T-helper 9 cell (primary cell): ENCODE measurements around the gene AP5B1.
"Not testable (repeated sequence)": the region's sequence is repeated elsewhere in the genome, so short reads cannot be mapped to it uniquely, and the experiment has no call there.

ENCODE experiments used
- DNase-seq: peaks from one replicate; pipeline ENCODE4 v3.0.0-alpha.2; 2020

Gene AP5B1

DNA sequence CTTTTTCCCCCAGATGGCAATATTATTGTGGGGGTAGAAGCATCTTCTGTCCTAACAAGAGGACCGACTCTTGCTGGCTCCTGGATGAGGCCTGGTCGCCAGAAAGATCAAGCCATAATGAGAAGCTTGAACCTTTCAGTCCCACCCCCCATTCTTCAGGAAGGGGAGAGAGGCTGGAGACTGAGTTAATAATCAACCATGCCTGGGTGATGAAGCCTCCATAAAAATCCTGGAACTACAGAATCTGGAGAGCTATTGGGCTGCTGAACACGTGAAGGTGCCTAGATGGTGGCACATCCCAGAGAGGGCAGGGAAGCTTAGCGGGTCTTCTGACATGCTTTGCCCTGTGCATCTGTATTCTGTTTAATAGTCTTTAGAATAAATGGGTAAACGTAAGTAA lies 16.3 kb downstream of the AP5B1 start:
- no peak for DNase-seq

DNA sequence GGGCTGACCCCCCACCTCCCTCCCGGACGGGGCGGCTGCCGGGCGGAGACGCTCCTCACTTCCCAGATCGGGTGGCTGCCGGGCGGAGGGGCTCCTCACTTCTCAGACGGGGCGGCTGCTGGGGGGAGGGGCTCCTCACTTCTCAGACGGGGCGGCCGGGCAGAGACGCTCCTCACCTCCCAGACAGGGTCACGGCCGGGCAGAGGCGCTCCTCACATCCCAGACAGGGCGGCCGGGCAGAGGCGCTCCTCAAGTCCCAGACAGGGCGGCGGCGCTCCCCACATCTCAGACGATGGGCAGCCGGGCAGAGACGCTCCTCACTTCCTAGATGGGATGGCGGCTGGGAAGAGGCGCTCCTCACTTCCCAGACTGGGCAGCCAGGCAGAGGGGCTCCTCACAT lies 18.0 kb downstream of the AP5B1 start:
- DNase-seq: not testable (repeated sequence)

DNA sequence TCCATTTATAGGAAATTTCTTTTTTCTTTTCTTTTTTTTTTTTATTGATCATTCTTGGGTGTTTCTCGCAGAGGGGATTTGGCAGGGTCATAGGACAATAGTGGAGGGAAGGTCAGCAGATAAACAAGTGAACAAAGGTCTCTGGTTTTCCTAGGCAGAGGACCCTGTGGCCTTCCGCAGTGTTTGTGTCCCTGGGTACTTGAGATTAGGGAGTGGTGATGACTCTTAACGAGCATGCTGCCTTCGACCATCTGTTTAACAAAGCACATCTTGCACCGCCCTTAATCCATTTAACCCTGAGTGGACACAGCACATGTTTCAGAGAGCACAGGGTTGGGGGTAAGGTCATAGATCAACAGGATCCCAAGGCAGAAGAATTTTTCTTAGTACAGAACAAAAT lies 18.6 kb downstream of the AP5B1 start:
- DNase-seq: not testable (repeated sequence)

DNA sequence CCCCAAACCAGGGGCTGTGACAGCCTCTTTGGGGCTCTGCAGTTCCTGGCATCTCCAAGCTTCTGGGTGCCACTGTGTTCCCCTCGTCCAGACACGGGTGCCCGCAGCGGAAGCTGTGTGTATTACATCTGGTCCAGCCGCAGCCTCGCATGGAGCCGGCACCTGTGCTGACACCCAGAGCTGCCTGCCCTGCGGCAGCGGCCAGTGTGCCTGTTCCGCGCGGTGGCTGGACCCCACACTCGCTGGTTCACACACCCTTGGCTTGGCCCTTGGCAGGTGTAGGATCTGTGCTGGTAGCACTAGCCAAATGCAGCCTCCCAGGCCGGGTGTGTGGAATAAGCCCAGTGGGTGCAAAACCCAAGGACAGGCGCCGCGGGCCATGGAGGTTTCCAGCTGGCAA lies 35.7 kb downstream of the AP5B1 start:
- DNase-seq: no peak

DNA sequence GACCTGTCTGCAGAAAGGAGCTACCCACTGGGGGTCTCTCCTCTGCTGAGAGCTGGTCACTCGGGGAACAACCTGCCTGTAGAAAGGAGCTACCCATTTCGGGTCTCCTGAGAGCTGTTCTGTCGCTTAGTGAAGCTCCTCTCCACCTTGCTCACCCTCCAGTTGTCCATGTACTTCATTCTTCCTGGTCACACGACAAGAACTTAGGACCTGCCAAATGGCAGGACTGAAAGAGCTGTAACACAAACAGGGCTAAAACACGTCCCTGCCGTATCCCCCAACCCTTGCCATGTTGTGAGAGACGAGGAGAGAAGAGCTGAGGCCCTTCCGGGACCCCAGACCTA lies 36.1 kb downstream of the AP5B1 start:
- no peak for DNase-seq

DNA sequence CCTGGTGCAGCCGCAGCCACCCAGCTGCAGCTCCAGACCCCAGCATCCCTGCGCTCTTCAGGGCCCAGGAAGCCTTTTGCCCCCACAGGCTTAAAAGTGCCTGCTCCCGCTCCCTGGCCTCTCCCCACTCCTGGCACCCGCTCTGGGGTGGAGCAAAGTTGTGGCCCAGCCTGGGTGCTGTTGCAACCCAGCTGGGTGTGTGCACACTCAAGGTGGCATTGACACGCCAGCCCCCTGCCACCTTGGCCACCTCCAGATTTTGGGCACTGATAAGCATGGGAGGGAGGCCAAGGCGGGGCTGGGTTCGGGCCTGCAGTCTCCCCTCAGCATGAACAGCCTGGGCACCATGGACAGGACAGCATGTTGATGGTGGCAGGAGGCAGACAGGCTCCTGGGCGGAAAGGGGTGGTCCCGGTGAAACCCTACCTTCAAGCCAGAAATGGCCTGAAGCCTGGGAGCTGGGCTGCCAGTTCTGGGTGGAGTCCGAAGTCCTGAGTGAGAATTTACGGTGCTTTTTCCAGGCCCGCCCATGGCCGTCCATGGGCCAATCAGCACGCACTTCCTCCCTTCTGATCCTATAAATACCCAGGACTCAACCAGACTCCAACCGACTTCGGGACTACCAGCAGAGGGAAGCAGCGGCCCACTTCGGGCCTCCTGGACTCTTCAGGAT lies 36.6 kb downstream of the AP5B1 start:
- no peak for DNase-seq

DNA sequence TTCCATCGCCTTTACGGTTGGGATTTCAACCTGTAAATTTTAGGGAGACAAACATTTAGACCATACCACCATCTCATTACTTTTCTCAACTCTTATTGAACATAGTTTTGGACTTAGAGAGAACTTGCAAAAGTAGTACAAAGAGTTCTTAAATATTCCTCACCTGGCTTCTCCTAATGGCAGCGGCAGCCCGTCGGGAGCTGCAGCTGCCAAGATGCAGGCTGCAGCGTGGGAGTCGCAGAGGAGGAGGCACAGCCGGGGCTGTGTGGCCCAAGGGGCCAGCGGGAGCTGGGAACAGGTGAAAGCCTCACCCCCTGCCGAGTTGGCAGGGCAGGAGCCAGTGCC lies 37.1 kb downstream of the AP5B1 start:
- DNase-seq: no peak

DNA sequence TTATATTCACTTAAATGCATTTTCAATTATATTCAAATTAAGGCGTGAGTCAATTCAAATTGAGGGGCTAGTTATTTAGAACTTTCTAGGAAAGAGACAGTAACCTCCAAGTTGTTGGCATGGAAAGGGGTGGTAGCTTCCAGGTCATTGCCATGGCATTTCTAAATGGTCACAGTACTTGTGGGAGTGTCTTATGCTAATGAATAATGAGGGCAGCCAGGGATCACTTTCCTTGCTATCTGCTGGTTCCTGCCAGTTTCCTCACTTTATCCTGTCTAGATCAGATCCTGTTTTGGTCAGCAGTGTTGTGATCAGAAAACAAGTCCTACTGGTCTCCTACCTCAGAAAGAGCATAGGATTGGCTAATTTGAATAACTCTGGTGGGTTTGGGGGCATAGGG lies 38.4 kb downstream of the AP5B1 start:
- no peak for DNase-seq

DNA sequence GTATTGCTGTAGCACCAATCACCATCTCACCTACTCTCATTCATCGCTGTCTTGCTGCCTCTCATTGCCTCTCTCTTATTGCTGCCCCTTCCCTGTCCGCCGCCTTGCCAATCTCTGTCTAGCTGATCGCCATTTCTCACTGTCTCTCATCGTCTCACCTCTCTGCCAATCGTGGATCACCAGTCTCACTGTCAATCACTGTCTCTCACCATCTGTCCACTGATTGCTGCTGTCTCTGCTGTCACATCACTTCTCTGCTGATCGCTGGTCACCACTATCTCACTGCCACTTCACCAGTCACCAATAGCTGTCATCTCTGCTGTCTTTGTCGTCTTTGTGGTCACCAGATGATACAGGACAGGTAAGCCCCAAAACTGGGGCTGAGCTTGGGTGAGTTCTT lies 39.6 kb downstream of the AP5B1 start:
- DNase-seq: no peak

DNA sequence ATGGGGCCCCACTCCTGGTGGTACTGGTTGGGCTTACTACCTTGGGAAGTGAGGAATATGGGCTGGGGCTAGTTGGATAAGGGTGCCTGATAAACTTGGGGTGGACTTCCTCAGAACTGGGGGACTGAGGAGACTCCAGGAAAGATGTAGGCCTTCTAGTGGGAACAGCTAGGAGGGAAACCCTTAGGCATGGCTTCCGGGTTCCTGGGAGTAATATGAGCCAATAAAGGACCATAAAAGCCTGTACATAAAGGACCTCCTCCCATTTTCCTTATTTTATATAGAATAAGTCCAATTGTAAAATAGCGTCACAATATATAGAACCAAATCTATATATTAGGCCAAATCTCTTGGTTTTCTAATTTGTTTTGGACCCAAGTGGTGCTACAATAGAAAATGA lies 41.8 kb downstream of the AP5B1 start:
- DNase-seq: no peak

DNA sequence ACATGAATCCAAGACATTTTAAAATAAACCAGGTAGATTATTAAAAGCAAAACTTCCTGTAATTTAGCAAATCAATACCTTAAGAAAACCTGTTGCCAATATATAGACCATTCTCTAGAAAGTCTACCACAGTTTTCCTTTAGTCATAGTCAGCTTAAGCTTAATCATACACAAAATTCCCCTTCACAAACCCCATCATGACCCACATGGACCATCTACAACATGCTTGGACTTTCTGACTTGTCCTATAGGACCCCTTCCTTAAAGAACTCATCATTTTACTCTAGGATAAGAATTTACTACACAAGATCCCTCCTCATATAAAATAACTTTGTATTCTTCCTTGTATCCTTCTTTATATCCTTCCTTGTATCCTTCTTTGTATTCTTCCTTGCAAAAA lies 44.0 kb downstream of the AP5B1 start:
- no peak for DNase-seq

DNA sequence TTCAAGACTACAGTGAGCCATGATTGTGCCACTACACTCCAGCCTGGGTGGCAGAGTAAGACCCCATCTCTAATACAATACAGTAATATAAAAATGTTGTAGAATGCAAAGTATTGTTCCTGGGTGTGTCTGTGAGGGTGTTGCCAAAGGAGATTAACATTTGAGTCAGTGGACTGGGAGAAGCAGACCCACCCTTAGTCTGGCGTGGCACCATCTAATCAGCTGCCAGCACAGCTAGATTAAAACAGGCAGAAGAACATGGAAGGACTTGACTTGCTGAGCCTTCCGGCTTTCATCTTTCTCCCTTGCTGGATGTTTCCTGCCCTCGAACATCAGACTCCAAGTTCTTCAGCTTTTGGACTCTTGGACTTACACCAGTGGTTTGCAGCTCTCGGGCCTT lies 45.7 kb downstream of the AP5B1 start:
- not testable (repeated sequence) for DNase-seq

DNA sequence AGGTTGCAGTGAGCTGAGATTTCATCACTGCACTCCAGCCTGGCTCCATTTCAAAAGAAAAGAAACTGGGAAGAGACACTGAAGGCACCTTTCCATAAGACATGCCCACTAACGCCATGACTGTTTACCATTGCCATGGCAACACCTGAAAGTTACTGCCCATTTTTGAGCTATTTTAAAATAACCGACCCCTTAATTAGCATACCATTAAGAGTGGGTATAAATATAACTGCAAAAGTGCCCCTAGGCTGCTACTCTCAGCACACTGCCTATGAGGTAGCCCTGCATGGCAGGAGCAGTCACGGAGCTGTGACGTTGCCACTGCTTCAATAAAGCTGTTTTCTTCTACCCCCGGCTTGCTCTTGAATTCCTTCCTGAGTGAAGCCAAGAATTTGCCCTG lies 50.3 kb downstream of the AP5B1 start:
- no peak for DNase-seq

DNA sequence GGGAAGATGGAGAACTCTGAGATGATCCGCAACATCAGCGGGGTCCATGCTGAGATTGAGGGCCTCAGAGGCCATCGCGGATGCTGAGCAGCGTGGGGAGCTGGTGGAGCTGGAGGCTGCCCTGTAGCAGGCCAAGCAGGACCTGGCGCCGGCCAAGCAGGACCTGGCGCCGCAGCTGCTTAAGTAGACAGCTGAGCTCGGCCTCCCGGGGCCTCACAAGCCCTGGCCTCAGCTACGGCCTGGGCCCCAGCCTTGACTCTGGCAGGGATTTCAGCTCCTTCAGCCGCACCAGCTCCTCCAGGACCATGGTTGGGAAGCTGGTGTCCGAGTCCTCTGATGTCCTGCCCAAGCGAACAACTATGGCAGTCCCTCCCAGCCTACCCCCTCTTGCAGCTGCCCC lies 52.9 kb downstream of the AP5B1 start:
- DNase-seq: no peak

DNA sequence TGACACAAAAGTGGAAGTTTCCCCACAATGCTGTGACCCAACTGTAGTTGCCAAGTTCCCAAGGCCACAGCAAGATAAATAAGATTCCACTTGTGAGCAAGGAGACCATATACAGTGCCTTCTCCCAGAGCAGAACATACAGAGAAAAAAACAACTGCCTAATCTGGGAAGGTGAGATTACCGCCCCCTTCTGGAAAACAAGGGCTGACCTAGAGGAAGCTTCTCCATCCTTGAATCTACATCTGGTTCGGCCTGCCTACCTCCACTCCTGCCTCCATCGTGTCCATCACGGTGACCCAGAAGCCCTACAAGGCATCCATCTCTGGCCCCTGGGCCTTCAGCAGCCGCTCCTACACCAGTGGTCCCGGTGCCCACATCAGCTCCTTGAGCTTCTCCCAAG lies 54.1 kb downstream of the AP5B1 start:
- DNase-seq: no peak
